ENCODE results near the gene OAS1.

- TF ChIP-seq ZNF384 (IDR thresholded peaks at IDR 0.05), result no peak
- TF ChIP-seq TARDBP (IDR thresholded peaks at IDR 0.05), result no peak
- no peak for TF ChIP-seq FOXM1 (IDR thresholded peaks at IDR 0.05; ENCODE audit: borderline replicate concordance)
- no peak for TF ChIP-seq PKNOX1 (IDR thresholded peaks at IDR 0.05)
- no peak for TF ChIP-seq ARNT (IDR thresholded peaks at IDR 0.05)
These were observed 12.6 kb upstream of the OAS1 start for GRCh38 chr12:112894128-112894527.

All from HEK293T (cell line).